Measurements from ENCODE around the gene TMCO5A.

The TMCO5A gene

DNA sequence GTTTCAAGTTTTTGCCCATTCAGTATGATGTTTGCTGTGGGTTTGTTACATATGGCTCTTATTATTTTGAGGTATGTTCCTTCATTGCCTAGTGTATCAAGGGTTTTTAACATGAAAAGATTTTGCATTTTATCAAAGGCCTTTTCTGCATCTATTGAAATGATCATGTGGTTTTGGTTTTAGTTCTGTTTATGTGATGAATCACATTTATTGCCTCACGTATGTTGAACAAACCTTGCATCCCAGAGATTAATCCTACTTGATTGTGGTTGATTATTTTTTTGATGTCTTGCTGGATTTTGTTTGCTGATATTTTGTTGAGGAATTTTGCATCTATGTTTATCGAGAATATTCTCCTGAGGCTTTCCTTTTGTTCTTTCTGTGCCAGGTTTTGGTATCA is 39.4 kb downstream of the TMCO5A start:
- no peak overlapping the region for H3K4me3 ChIP-seq (ENCODE audit: low read depth, low read length)
- TF ChIP-seq CTCF (IDR thresholded peaks at IDR 0.05; ENCODE audit: low read depth, low read length), result no peak

- no peak for TF ChIP-seq CTCF (IDR thresholded peaks at IDR 0.05; ENCODE audit: low read depth, low read length)
- H3K4me3 ChIP-seq (ENCODE audit: low read depth, low read length), result no peak overlapping the region
These were observed 43.8 kb downstream of the TMCO5A start for GRCh38 chr15:37978231-37978630.

DNA sequence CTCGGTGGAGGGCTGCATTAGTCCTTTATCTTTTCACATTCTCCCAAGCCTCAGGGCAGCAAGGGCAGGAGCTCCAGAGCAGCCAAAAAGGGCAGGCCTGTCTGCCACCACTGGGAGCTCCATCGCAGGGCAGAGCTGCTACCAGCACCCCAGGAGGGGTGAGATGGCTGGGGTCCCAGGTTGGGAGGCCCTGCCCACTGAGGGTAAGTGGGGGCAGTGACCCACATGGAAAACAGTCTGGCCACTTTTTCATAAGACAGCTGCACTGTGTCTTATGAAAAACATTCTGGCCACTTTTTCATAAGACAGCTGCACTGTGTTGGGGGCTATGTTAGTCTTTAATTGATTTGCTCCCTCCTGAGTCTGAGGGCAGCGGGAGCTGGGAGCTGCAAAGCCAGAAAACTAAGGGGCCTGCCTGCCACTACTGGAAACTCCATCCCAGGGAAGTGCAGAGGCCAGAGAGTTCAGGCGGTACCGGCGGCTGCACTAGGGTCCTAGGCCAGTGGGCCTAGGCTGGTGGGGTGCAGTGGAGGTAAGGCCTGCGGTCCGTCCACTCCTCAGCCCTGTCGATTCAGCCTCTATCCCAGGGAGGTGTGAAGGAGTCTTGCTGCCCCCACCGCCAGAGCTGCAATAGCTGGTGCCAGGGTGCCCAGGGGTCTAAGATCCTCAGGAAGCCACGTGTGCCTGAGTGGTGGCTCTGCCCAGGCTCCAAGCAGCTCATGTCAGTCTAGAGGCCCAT is 45.4 kb downstream of the TMCO5A start:
- no peak overlapping the region for H3K4me3 ChIP-seq (ENCODE audit: low read depth, low read length)
- no peak for TF ChIP-seq CTCF (IDR thresholded peaks at IDR 0.05; ENCODE audit: low read depth, low read length)

GRCh38 chr15:37981201-37981600 is 46.8 kb downstream of the TMCO5A start:
- TF ChIP-seq CTCF (IDR thresholded peaks at IDR 0.05; ENCODE audit: low read depth, low read length), result no peak
- no peak overlapping the region for H3K4me3 ChIP-seq (ENCODE audit: low read depth, low read length)

GRCh38 chr15:37981775-37982174 is 47.3 kb downstream of the TMCO5A start:
- TF ChIP-seq CTCF (IDR thresholded peaks at IDR 0.05; ENCODE audit: low read depth, low read length), result peak; percentile 36; the same call in 1 of the 2 replicates
- no peak overlapping the region for H3K4me3 ChIP-seq (ENCODE audit: low read depth, low read length)

DNA sequence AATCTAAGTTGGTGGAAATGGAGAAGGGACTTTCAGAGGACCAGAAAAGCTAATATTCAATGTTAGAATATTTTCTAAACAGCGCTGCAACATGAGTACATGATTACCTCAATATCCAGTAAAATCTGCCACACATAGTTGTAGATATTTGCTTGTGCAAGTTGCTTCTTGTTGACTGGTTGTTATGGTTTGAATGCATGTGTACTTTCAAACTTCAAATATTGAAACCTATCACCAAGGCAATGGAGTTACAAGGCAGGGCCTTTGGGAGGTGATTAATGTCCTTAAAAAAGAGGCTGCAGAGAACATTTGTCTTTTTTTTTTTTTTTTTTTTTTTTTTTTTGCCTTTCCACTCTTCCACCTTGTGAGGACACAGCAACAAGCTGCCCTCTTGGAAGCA is 49.9 kb downstream of the TMCO5A start:
- no peak overlapping the region for H3K4me3 ChIP-seq (ENCODE audit: low read depth, low read length)
- no peak for TF ChIP-seq CTCF (IDR thresholded peaks at IDR 0.05; ENCODE audit: low read depth, low read length)

DNA sequence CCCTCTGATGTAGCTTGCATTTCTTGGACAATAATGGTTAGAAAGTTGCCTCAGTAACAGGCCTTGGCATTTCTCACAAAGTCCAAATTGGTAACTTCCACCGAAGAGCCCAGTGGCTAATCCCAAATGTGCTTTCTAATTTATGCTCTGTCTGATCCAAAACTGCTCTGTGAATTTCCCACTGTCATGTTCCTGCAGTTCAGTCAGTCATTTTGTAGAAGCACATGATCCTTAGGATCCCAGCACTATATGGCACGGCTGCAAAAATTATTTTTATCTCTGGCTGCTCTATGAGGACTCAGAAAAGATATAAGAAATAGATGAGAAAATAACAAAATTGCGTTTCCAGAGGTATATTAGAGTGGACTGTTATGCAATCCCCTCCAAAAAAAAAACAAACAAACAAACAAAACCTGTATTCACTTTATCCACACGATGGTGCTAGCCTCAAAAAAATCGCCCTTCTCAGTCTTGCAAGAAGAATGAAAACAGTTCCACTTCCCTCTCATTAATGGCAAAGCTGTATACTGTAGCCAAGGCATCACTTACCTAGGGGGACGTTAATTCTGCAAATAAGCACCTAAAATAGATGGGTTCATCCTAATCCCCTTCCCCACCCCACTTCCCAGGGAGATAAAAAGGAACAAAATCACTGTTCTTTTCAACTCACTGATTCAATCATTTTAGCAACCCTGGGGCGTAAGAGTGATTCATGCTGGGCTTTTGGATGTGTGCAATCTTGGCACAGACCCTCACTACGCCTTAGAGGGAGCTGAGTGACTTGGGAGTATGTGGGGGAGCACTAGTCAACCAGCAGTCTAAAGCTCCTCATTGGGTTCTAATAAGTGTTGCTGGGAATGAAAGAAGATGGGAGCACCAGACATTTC is 61.3 kb downstream of the TMCO5A start:
- no peak overlapping the region for H3K4me3 ChIP-seq (ENCODE audit: low read depth, low read length)
- TF ChIP-seq CTCF (IDR thresholded peaks at IDR 0.05; ENCODE audit: low read depth, low read length), result peak; percentile 31; the same call in 1 of the 2 replicates

All from WI38 (cell line).